PC-3 (cell line): ENCODE data around the gene CLDN11.

Experiments
- CTCF ChIP-seq: fragments of 300-600 bp; sonication (generic); conservative IDR thresholded peaks from 2 replicates; pipeline ENCODE4 v1.5.1; 2017; ENCODE audit warnings: antibody characterized with exemption, low read depth, mild to moderate bottlenecking, low read length
- EZH2 ChIP-seq: fragments of 300-600 bp; sonication (generic); IDR thresholded peaks from one replicate; pipeline ENCODE4 v1.6.1; 2017; ENCODE audit warnings: antibody characterized with exemption, mild to moderate bottlenecking, low read length; ENCODE audit not compliant: unreplicated experiment

GRCh38 chr3:170405101-170405500, 13.6 kb upstream of the CLDN11 start:
- TF ChIP-seq CTCF = no peak
- no peak for TF ChIP-seq EZH2
